Measurements from ENCODE around the gene ASTL.

DNA sequence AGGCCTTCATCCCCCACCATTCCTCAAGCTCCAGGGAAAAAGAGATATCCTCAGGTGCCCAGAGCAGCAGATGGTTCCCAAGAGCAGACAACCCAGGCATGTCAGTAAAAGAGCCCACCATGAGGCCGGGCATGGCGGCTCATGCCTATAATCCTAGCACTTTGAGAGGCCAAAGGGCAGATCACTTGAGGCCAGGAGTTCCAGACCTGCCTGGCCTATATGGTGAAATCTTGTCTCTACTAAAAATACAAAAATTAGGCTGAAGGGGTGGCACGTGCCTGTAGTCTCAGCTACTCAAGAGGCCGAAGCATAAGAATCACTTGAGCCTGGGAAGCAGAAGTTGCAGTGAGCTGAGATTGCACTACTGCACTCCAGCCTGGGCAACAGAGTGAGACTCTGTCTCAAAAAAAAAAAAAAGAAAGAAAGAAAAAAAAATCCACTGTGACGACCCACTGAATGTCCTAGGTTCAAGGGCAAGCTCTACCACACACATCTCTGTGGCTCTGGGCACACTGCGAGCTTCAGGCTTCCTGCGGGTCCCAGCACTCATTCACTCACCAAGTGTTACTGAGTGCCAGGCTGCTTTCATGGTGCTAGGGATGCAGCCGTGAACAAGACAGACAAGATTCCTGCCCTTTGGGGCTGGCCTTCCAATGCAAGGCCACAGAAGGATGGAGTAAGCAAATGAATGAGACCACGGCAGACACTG is 13.4 kb upstream of the ASTL start:
- TF ChIP-seq KLF16 (tag by site-specific recombination; IDR thresholded peaks at IDR 0.05) = no peak
- no peak for TF ChIP-seq ZNF133 (tag by site-specific recombination; IDR thresholded peaks at IDR 0.05)
- TF ChIP-seq, protein P1, sequence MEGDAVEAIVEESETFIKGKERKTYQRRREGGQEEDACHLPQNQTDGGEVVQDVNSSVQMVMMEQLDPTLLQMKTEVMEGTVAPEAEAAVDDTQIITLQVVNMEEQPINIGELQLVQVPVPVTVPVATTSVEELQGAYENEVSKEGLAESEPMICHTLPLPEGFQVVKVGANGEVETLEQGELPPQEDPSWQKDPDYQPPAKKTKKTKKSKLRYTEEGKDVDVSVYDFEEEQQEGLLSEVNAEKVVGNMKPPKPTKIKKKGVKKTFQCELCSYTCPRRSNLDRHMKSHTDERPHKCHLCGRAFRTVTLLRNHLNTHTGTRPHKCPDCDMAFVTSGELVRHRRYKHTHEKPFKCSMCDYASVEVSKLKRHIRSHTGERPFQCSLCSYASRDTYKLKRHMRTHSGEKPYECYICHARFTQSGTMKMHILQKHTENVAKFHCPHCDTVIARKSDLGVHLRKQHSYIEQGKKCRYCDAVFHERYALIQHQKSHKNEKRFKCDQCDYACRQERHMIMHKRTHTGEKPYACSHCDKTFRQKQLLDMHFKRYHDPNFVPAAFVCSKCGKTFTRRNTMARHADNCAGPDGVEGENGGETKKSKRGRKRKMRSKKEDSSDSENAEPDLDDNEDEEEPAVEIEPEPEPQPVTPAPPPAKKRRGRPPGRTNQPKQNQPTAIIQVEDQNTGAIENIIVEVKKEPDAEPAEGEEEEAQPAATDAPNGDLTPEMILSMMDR (tag by site-specific recombination; IDR thresholded peaks at IDR 0.05) = no peak
- no peak for TF ChIP-seq ZNF785 (tag by site-specific recombination; IDR thresholded peaks at IDR 0.05)
- TF ChIP-seq REPIN1 (tag by site-specific recombination; IDR thresholded peaks at IDR 0.05; ENCODE audit: low read depth) = no peak
- TF ChIP-seq, protein P2, sequence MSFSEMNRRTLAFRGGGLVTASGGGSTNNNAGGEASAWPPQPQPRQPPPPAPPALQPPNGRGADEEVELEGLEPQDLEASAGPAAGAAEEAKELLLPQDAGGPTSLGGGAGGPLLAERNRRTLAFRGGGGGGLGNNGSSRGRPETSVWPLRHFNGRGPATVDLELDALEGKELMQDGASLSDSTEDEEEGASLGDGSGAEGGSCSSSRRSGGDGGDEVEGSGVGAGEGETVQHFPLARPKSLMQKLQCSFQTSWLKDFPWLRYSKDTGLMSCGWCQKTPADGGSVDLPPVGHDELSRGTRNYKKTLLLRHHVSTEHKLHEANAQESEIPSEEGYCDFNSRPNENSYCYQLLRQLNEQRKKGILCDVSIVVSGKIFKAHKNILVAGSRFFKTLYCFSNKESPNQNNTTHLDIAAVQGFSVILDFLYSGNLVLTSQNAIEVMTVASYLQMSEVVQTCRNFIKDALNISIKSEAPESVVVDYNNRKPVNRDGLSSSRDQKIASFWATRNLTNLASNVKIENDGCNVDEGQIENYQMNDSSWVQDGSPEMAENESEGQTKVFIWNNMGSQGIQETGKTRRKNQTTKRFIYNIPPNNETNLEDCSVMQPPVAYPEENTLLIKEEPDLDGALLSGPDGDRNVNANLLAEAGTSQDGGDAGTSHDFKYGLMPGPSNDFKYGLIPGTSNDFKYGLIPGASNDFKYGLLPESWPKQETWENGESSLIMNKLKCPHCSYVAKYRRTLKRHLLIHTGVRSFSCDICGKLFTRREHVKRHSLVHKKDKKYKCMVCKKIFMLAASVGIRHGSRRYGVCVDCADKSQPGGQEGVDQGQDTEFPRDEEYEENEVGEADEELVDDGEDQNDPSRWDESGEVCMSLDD (tag by site-specific recombination; IDR thresholded peaks at IDR 0.05) = no peak
- no peak for TF ChIP-seq ZNF24 (tag by site-specific recombination; IDR thresholded peaks at IDR 0.05)

Measured in HEK293 (cell line).